ENCODE data around the gene CCR6.

CCR6 gene

DNA sequence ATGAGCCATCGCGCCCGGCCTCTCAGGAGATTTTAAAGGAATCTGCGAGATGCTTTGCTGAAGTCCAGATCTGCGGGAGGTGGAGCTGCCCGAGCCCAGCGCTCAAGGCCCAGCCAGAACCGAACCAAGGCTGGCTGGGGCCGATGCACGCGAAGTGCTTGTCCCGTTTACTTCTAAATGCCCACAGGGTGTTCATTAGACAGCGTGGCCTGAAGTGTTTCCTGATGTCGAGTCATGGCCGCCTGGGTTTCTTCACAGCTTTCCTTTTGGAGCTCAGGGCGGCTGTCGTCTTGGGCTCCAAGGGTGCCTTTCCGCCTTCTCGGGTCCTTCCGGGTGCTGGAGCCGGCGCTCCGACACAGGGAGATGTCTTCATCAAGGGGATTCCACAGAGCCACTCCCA lies 25.1 kb upstream of the CCR6 start:
- TF ChIP-seq POU2F2 (IDR thresholded peaks at IDR 0.05; ENCODE audit: low read depth, low read length) (no peak), PAX5 (IDR thresholded peaks at IDR 0.05; ENCODE audit: insufficient read depth, low read length, severe bottlenecking) (no peak), TAF1 (IDR thresholded peaks at IDR 0.05; ENCODE audit: low read depth, low read length) (no peak), POLR2AphosphoS5 (IDR thresholded peaks at IDR 0.05; ENCODE audit: low read depth, low read length) (no peak), POLR2A (IDR thresholded peaks at IDR 0.05; ENCODE audit: low read depth, low read length) (no peak), SPI1 (IDR thresholded peaks at IDR 0.05; ENCODE audit: low read depth, low read length) (no peak)
- DNase-seq (ENCODE audit: insufficient read length, low spot score): no peak
- no peak for FAIRE-seq

DNA sequence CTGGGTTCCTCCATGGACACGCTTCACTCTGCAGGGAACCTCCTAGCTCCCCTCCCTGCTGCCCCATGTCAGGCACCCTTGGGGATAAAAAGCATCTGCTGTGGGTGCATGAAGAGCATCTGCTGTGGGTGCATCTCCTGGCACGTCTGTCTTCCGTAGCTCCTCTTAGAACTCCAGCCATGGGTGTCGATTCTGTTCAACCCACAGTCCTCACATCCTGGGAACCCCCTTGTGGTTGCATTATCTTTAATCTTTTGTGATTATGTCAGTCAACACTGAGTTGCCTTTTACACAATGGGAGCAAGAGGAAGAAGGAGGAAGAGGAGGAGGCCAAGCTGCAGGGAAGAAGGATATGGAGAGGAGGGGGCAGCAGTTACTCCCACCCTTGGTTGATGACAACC lies 24.1 kb upstream of the CCR6 start:
- TF ChIP-seq PAX5 (IDR thresholded peaks at IDR 0.05; ENCODE audit: insufficient read depth, low read length, severe bottlenecking) (no peak), POLR2A (IDR thresholded peaks at IDR 0.05; ENCODE audit: low read depth, low read length) (no peak), POU2F2 (IDR thresholded peaks at IDR 0.05; ENCODE audit: low read depth, low read length) (no peak), SPI1 (IDR thresholded peaks at IDR 0.05; ENCODE audit: low read depth, low read length) (0 out of 2 replicates have a peak, but pooled peaks have one; percentile 28), TAF1 (IDR thresholded peaks at IDR 0.05; ENCODE audit: low read depth, low read length) (no peak), POLR2AphosphoS5 (IDR thresholded peaks at IDR 0.05; ENCODE audit: low read depth, low read length) (no peak)
- DNase-seq (ENCODE audit: insufficient read length, low spot score) (no peak), FAIRE-seq (peak; percentile 87)

DNA sequence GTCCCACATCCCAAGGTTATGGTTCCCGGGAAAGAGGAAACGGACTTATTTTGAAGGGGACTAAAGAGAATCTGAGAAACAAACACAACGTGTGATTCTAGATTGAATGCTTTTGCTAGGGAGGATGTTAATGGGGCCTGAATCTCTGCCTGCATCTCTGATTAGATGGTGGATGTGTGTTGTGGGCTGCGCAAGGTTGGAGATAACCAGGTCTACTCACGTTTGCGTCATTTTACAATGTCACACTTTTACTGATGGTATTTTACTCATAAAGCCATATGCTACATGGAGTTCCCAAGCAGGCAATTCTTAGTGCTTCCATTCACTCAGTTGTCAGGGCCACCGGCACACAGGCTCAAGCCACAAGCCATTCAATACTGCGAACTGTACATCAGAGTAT lies 23.2 kb upstream of the CCR6 start:
- DNase-seq (ENCODE audit: insufficient read length, low spot score): no peak
- FAIRE-seq: peak; percentile 65
- TF ChIP-seq SPI1 (IDR thresholded peaks at IDR 0.05; ENCODE audit: low read depth, low read length) (no peak), PAX5 (IDR thresholded peaks at IDR 0.05; ENCODE audit: insufficient read depth, low read length, severe bottlenecking) (no peak), POLR2A (IDR thresholded peaks at IDR 0.05; ENCODE audit: low read depth, low read length) (no peak), POU2F2 (IDR thresholded peaks at IDR 0.05; ENCODE audit: low read depth, low read length) (no peak), POLR2AphosphoS5 (IDR thresholded peaks at IDR 0.05; ENCODE audit: low read depth, low read length) (no peak), TAF1 (IDR thresholded peaks at IDR 0.05; ENCODE audit: low read depth, low read length) (no peak)

DNA sequence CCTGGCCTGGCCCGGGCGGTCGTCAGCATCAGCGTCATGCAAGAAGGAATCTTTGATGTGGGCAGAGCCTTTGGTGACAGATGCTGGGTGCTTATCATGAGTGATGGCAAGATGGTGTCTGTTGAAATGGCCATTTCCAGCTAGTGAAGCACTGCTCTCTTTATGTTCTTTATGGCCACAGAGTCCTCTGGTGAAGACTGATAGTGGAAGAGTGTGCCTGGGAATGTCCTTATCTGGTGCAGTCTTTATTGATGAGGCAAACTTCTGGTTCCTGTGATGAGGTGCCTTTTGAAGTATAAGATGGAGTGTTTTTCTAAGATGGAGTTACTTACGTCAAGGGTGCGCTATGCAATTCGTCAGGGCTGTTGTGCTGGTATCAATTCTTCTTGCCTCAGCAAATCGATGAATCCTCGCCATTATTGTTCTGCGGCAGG lies 22.6 kb upstream of the CCR6 start:
- DNase-seq (ENCODE audit: insufficient read length, low spot score) (no peak), FAIRE-seq (no peak)
- no peak for TF ChIP-seq PAX5 (IDR thresholded peaks at IDR 0.05; ENCODE audit: insufficient read depth, low read length, severe bottlenecking)

DNA sequence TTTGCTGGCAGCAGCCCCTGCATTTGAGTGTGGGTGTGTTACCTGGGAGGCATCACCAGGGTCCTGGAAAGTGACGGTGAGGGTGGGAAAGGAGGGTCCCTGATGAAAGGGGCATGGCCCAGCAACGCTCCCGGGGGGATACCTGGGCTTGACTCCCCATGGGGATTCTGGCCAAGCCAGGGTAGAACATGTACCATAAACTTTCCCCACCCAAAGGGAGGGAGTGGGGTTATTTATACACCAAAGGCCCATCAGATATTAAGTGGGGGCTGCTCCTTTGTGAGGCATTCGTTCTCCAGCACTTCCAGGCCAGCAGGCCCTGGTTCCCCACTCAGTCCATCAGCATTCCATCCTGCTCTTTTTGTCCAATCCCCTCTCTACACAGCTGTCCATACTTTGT lies 20.6 kb upstream of the CCR6 start:
- no peak for DNase-seq (ENCODE audit: insufficient read length, low spot score)
- no peak for FAIRE-seq
- no peak for TF ChIP-seq POLR2A (IDR thresholded peaks at IDR 0.05; ENCODE audit: low read depth, low read length)
- no peak for TF ChIP-seq POU2F2 (IDR thresholded peaks at IDR 0.05; ENCODE audit: low read depth, low read length)
- no peak for TF ChIP-seq TAF1 (IDR thresholded peaks at IDR 0.05; ENCODE audit: low read depth, low read length)
- TF ChIP-seq SPI1 (IDR thresholded peaks at IDR 0.05; ENCODE audit: low read depth, low read length): no peak
- TF ChIP-seq POLR2AphosphoS5 (IDR thresholded peaks at IDR 0.05; ENCODE audit: low read depth, low read length): no peak
- TF ChIP-seq PAX5 (IDR thresholded peaks at IDR 0.05; ENCODE audit: insufficient read depth, low read length, severe bottlenecking): no peak

DNA sequence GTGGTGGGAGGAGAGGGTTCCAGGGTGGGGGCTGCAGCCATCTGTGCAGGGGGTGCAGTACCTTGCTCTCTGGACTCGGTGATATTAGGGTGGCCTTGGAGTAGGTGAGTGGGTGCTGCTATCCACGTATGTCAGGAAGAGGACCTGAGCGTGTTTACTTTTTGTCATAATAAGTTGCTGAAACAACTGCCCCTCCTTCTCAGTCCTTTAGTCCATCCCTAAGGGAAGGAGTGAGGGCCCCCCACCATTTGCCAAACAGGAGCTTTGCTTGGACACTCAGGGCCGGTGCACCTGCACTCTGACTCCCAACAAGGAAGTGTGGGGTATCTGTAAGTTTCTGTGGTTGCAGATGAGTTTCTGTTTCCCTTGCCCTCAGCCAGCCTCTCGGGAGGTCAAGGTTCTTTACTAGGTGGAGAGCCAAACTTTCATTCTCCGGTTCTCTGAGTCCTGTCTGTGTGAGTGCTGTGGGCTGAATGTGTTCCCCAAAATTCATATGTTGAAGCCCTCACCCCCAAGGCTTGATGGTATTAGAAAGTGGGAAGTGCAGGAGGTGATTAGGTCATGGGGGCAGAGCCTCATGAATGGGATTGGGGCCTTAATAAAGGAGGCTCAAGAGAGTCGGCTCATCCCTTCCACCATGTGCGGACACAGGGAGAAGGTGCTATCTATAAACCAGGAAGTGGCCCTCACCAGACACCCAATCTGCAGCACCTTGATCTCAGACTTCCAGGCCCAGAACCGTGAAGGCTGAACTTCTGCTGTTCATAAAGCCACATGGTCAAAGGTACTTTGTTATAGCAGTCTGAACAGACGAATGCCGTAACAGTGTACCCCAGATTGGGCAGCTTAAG lies 19.6 kb upstream of the CCR6 start:
- DNase-seq (ENCODE audit: insufficient read length, low spot score) (no peak), FAIRE-seq (peak; percentile 97)
- TF ChIP-seq TAF1 (IDR thresholded peaks at IDR 0.05; ENCODE audit: low read depth, low read length) (no peak), POLR2A (IDR thresholded peaks at IDR 0.05; ENCODE audit: low read depth, low read length) (no peak), POLR2AphosphoS5 (IDR thresholded peaks at IDR 0.05; ENCODE audit: low read depth, low read length) (no peak), PAX5 (IDR thresholded peaks at IDR 0.05; ENCODE audit: insufficient read depth, low read length, severe bottlenecking) (no peak), POU2F2 (IDR thresholded peaks at IDR 0.05; ENCODE audit: low read depth, low read length) (no peak), SPI1 (IDR thresholded peaks at IDR 0.05; ENCODE audit: low read depth, low read length) (peak; percentile 85)

DNA sequence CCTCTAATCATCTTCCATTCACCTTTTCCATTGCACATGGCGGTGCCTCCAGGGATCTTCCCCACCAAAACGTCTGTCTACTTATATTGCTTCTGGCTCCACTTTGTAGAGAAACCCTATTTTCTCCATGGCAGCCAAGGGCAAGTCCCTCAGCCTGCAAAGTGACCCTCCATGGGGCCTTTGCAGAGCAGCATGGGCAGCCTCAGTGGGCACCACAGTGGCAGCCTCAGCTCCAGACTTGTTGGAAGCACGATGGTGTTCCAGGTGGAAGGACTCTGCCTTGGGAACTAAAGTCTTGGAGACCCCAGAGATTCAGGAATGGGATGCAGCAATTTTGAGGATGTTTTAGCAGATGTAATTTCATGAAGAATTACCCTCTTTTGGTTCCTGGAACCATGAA lies 18.5 kb upstream of the CCR6 start:
- FAIRE-seq (no peak), DNase-seq (ENCODE audit: insufficient read length, low spot score) (no peak)
- no peak for TF ChIP-seq POU2F2 (IDR thresholded peaks at IDR 0.05; ENCODE audit: low read depth, low read length)
- TF ChIP-seq TAF1 (IDR thresholded peaks at IDR 0.05; ENCODE audit: low read depth, low read length): no peak
- no peak for TF ChIP-seq PAX5 (IDR thresholded peaks at IDR 0.05; ENCODE audit: insufficient read depth, low read length, severe bottlenecking)
- no peak for TF ChIP-seq POLR2AphosphoS5 (IDR thresholded peaks at IDR 0.05; ENCODE audit: low read depth, low read length)
- TF ChIP-seq SPI1 (IDR thresholded peaks at IDR 0.05; ENCODE audit: low read depth, low read length): no peak
- TF ChIP-seq POLR2A (IDR thresholded peaks at IDR 0.05; ENCODE audit: low read depth, low read length): no peak

DNA sequence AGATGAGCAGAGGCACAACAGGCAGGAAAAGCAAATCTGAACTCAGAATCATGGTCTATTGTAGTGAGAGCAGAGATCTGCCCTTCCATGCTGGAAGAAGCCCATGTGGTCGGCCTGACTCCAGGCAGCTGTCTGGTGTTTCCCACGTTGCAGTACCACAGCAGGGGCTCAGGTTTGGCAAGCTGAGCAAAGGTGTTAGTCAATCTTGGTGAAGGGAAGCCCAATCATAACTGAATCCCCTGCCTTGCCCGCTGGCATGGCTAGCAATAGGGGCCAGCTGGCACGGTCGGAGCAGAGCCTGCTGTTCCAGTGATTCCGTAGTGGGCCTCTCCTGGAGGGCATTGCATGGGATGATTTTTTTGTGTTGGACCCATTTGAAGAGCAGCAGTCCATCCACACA lies 17.8 kb upstream of the CCR6 start:
- FAIRE-seq: peak; percentile 62
- DNase-seq (ENCODE audit: insufficient read length, low spot score): no peak
- TF ChIP-seq PAX5 (IDR thresholded peaks at IDR 0.05; ENCODE audit: insufficient read depth, low read length, severe bottlenecking): no peak
- TF ChIP-seq SPI1 (IDR thresholded peaks at IDR 0.05; ENCODE audit: low read depth, low read length): no peak
- TF ChIP-seq TAF1 (IDR thresholded peaks at IDR 0.05; ENCODE audit: low read depth, low read length): no peak
- TF ChIP-seq POLR2AphosphoS5 (IDR thresholded peaks at IDR 0.05; ENCODE audit: low read depth, low read length): no peak
- TF ChIP-seq POLR2A (IDR thresholded peaks at IDR 0.05; ENCODE audit: low read depth, low read length): no peak
- TF ChIP-seq POU2F2 (IDR thresholded peaks at IDR 0.05; ENCODE audit: low read depth, low read length): no peak

DNA sequence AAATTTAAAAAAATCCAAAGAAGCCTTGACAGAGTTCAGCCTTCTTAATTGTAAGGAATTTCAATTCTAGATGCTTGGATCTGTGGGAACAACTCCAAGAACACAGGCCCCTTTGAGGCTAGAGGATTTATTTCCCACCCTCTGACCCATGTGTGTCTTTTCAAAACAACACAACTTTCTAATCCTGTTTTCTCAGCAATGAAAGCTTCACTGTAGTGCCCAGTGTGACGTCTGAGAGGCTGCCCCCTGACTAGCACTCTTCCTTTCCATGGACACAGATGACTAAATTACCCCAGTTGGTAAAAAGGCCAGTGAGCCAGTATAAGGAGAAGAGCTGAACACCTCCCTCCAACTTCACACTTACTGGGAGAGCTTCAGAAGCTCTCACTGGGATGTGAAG lies 16.5 kb upstream of the CCR6 start:
- FAIRE-seq: no peak
- no peak for DNase-seq (ENCODE audit: insufficient read length, low spot score)
- TF ChIP-seq SPI1 (IDR thresholded peaks at IDR 0.05; ENCODE audit: low read depth, low read length) (no peak), POLR2A (IDR thresholded peaks at IDR 0.05; ENCODE audit: low read depth, low read length) (no peak), TAF1 (IDR thresholded peaks at IDR 0.05; ENCODE audit: low read depth, low read length) (no peak), POU2F2 (IDR thresholded peaks at IDR 0.05; ENCODE audit: low read depth, low read length) (no peak), PAX5 (IDR thresholded peaks at IDR 0.05; ENCODE audit: insufficient read depth, low read length, severe bottlenecking) (no peak), POLR2AphosphoS5 (IDR thresholded peaks at IDR 0.05; ENCODE audit: low read depth, low read length) (no peak)
